Stimulated activated CD4-positive, alpha-beta T cell treated with anti-CD3 and anti-CD28 coated beads, Interleukin-15, amount 100 ng/mL, for 48 hours (primary cell): Measurements from ENCODE around the gene RPP30.
"Not testable (repeated sequence)": the region's sequence is repeated elsewhere in the genome, so short reads cannot be mapped to it uniquely, and the experiment has no call there.

Experiments used
- DNase-seq, 2 donors: peaks; one replicate each; pipeline ENCODE4 v3.0.0-alpha.2; 2020; ENCODE audit warnings: low read depth in 2 of 2

RPP30 gene

DNA sequence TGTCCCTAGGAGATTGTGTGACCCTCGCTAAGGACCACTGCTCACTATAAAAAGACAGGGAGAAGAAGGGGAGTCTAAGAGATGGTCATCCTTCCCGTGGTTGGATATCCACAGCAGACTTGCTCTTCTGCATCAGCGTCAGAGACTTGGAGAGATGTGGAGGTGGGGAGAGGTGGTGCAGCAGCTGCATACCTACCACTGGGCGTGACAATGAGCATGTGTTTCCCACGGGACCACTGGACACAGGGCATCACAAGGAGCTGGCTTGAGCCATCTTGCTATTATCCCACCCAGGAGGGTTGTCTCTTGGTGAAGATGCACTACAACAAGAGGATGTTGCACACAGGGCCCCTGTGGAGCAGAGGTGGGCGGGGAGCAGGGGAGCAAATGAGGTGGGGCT is 67.9 kb downstream of the RPP30 start:
- no peak for DNase-seq

- not testable (repeated sequence) for DNase-seq
These were observed 71.2 kb downstream of the RPP30 start for GRCh38 chr10:90942980-90943379.

DNA sequence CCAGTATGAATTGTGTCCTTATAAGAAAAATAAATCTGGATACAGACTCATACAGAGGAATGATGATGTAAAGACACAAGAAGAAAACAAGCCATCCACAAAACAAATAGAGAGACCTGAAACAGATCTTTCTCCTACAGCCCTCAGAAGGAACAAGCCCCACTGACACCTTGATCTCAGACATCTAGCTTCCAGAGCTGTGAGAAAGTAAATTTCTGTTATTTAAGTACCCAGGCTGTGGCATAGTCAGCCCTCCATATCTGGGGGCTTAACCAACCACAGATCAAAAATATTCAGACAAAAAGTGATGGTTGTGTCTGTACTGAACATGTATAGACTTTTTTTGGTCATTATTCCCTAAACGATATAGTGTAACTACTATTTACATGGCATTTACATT is 73.0 kb downstream of the RPP30 start:
- DNase-seq, result no peak

GRCh38 chr10:90945491-90946070 is 73.8 kb downstream of the RPP30 start:
- no peak for DNase-seq

DNA sequence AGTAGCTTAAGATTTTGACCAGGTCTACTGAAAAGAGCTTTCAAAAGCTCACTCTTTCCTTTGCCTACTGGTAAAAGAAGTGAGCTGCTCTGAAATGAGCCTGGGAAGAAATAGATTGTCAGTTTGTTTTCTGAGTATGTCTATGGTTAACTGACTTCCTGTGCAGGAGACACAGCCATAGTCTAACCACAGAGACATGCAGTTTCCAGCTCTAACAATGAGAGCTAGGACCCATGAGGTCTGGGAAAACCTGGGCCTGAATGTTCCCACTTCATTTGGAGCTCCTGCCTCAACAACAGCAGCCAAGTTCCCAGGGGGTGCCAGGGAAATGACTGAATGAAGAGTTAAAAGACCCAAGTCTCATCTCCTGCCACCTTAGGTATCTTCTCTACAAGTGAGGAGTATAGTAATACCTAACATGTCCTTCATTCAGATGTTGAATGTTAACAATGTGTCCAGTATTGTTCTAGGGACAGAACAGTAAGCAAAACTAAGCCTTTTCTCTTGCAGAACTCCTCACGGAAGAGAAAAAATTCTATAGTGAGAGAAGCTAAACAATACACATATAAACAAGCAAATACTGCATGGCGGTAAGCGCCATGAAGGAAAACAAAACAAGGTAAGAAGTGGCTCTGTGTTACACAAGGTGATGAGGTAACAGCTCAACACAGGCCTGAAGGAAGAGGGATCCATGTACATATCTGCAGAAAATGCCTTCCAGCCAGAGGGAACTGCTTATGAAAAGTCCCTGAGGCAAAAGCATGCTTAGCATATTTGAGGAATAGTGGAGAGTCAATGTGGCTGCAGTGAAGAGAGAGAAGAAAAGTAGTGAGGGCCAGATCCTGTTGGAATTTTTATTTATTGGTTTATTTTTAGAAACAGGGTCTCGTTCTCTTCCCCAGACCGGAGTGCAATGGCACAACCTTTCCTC is 75.5 kb downstream of the RPP30 start:
- DNase-seq, result no peak
